Parathyroid adenoma (tissue), 2 donors: ENCODE results near the gene MDFI.

ENCODE experiments used
- H2AFZ ChIP-seq: fragments of 300-600 bp; sonication (generic); one replicate; pipeline ENCODE4 v1.7.0; 2017; ENCODE audit warnings: antibody characterized with exemption, mild to moderate bottlenecking
- H3K27ac ChIP-seq: fragments of 300-600 bp; sonication (generic); one replicate; pipeline ENCODE4 v1.7.0; 2017
- H3K27me3 ChIP-seq: fragments of 300-600 bp; sonication (generic); one replicate; pipeline ENCODE4 v1.7.0; 2017; ENCODE audit warnings: low read length; ENCODE audit not compliant: control insufficient read depth, insufficient read depth
- H3K36me3 ChIP-seq: fragments of 300-600 bp; sonication (generic); one replicate; pipeline ENCODE4 v1.7.0; 2017; ENCODE audit warnings: low read length; ENCODE audit not compliant: control insufficient read depth, insufficient read depth
- H3K4me1 ChIP-seq: fragments of 300-600 bp; sonication (generic); one replicate; pipeline ENCODE4 v1.7.0; 2017; ENCODE audit warnings: control low read depth
- H3K4me2 ChIP-seq: fragments of 300-600 bp; sonication (generic); one replicate; pipeline ENCODE4 v1.7.0; 2017; ENCODE audit warnings: low read length
- H3K4me3 ChIP-seq: fragments of 300-600 bp; sonication (generic); one replicate; pipeline ENCODE4 v1.7.0; 2017; ENCODE audit warnings: low read depth, low read length
- H3K79me2 ChIP-seq: fragments of 300-600 bp; sonication (generic); one replicate; pipeline ENCODE4 v1.7.0; 2017; ENCODE audit warnings: control low read depth
- H3K9ac ChIP-seq: fragments of 300-600 bp; sonication (generic); one replicate; pipeline ENCODE4 v1.7.0; 2017; ENCODE audit warnings: mild to moderate bottlenecking
- H3K9me3 ChIP-seq: fragments of 300-600 bp; sonication (generic); one replicate; pipeline ENCODE4 v1.7.0; 2017; ENCODE audit warnings: low read length; ENCODE audit not compliant: control insufficient read depth
- CTCF ChIP-seq: fragments of 300-600 bp; sonication (generic); IDR thresholded peaks from one replicate; pipeline ENCODE4 v1.7.0; 2017; ENCODE audit warnings: antibody characterized with exemption, mild to moderate bottlenecking
- donor health status: primary hyperparathyroidism.

The MDFI gene

GRCh38 chr6:41685641-41686380 lies 47.5 kb downstream of the MDFI start:
- no peak overlapping the region for H3K4me3 ChIP-seq
- no peaks in the 10 kb centered on the region for H3K27me3 ChIP-seq
- no peaks in the 10 kb centered on the region for H3K79me2 ChIP-seq
- no peak overlapping the region for H3K4me2 ChIP-seq
- H3K9me3 ChIP-seq, result no peaks in the 10 kb centered on the region
- H3K27ac ChIP-seq, result no peak overlapping the region
- no peak for TF ChIP-seq CTCF
- peaks cover 14% of the 10 kb centered on the region for H3K4me1 ChIP-seq
- H3K36me3 ChIP-seq, result no peaks in the 10 kb centered on the region
- H2AFZ ChIP-seq, result no peak overlapping the region
- no peak overlapping the region for H3K9ac ChIP-seq

- H2AFZ ChIP-seq, result no peak overlapping the region
- H3K27me3 ChIP-seq, result no peaks in the 10 kb centered on the region
- H3K9ac ChIP-seq, result no peak overlapping the region
- no peak overlapping the region for H3K27ac ChIP-seq
- H3K4me2 ChIP-seq, result no peak overlapping the region
- no peaks in the 10 kb centered on the region for H3K79me2 ChIP-seq
- H3K4me3 ChIP-seq, result no peak overlapping the region
- no peaks in the 10 kb centered on the region for H3K9me3 ChIP-seq
- TF ChIP-seq CTCF, result no peak
- H3K4me1 ChIP-seq, result peaks cover 8% of the 10 kb centered on the region
- H3K36me3 ChIP-seq, result no peaks in the 10 kb centered on the region
Observed at GRCh38 chr6:41687501-41688175, 49.4 kb downstream of the MDFI start.

GRCh38 chr6:41688256-41688965 lies 50.1 kb downstream of the MDFI start:
- H3K27me3 ChIP-seq, result no peaks in the 10 kb centered on the region
- no peak overlapping the region for H3K9ac ChIP-seq
- TF ChIP-seq CTCF, result no peak
- H3K9me3 ChIP-seq, result no peaks in the 10 kb centered on the region
- no peak overlapping the region for H3K4me3 ChIP-seq
- no peak overlapping the region for H2AFZ ChIP-seq
- peaks cover under 1% of the 10 kb centered on the region for H3K4me1 ChIP-seq
- H3K79me2 ChIP-seq, result no peaks in the 10 kb centered on the region
- H3K36me3 ChIP-seq, result no peaks in the 10 kb centered on the region
- H3K4me2 ChIP-seq, result no peak overlapping the region
- H3K27ac ChIP-seq, result no peak overlapping the region

- no peaks in the 10 kb centered on the region for H3K9me3 ChIP-seq
- peaks cover 2% of the 10 kb centered on the region for H3K79me2 ChIP-seq
- no peak overlapping the region for H3K9ac ChIP-seq
- H3K36me3 ChIP-seq, result no peaks in the 10 kb centered on the region
- no peak overlapping the region for H3K4me2 ChIP-seq
- TF ChIP-seq CTCF, result no peak
- H3K4me1 ChIP-seq, result no peaks in the 10 kb centered on the region
- no peak overlapping the region for H2AFZ ChIP-seq
- H3K27ac ChIP-seq, result no peak overlapping the region
- no peaks in the 10 kb centered on the region for H3K27me3 ChIP-seq
- H3K4me3 ChIP-seq, result no peak overlapping the region
Observed at GRCh38 chr6:41689171-41690008, 51.1 kb downstream of the MDFI start.
